ENCODE measurements around the gene HOOK2. TPM values are rescaled to one million over a fixed set of nuclear protein-coding genes. Genes with fewer than 3 reads are reported as not detected.
A peak's percentile ranks its signal among the peaks of the same experiment; 100 is the strongest.

HOOK2 gene
- total and polyA plus RNA-seq, 2 of the 13 experiments (the other 11 are each of a cell fraction or from before 2014, with no cell fraction given) = 9.2 to 12.9 TPM

DNA sequence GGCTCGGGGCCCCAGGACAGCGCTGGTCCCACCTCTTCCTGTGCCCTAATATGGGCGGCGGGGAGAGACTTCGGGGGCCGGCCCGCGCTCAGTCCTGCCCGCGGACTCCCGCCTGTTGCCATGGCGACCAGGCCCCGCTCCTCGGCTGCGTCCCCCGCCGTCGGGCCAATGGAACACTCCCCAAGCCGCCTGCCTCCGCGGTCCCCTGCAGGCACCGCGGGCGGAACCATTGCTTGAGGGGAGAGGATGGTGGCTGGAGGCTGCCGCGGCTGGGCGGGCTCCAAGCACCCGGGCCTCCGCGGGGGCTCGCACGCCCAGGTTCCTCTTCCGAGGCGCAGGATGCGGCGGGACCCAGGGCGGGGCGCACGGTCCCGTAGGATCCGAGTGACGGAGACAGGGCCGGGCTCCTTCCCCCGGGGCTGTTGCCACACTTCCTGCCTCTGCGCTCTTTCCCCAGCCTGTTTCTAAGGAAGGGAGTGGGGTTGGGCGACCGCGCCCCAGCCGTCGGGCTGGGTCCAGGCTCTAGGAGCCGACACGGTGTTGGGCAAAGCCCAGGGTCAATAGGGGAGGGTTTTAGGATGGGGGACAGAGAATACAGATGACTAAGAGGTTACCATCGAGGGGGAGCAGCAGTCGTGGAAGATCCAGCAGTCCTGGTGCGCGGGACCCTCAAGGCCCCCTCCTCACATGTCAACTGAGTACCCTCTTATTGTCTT lies 14.7 kb upstream of the HOOK2 start (continued):
- no peak for TF ChIP-seq ZNF160 (CRISPR knock-in tag; IDR thresholded peaks at IDR 0.05)
- no peak for TF ChIP-seq MED8 (CRISPR knock-in tag; IDR thresholded peaks at IDR 0.05; ENCODE audit: insufficient replicate concordance)
- 0 out of 2 replicates have a peak, but pooled peaks have one; percentile 26 for TF ChIP-seq ZNF430 (CRISPR knock-in tag; IDR thresholded peaks at IDR 0.05)
- TF ChIP-seq, protein P1, sequence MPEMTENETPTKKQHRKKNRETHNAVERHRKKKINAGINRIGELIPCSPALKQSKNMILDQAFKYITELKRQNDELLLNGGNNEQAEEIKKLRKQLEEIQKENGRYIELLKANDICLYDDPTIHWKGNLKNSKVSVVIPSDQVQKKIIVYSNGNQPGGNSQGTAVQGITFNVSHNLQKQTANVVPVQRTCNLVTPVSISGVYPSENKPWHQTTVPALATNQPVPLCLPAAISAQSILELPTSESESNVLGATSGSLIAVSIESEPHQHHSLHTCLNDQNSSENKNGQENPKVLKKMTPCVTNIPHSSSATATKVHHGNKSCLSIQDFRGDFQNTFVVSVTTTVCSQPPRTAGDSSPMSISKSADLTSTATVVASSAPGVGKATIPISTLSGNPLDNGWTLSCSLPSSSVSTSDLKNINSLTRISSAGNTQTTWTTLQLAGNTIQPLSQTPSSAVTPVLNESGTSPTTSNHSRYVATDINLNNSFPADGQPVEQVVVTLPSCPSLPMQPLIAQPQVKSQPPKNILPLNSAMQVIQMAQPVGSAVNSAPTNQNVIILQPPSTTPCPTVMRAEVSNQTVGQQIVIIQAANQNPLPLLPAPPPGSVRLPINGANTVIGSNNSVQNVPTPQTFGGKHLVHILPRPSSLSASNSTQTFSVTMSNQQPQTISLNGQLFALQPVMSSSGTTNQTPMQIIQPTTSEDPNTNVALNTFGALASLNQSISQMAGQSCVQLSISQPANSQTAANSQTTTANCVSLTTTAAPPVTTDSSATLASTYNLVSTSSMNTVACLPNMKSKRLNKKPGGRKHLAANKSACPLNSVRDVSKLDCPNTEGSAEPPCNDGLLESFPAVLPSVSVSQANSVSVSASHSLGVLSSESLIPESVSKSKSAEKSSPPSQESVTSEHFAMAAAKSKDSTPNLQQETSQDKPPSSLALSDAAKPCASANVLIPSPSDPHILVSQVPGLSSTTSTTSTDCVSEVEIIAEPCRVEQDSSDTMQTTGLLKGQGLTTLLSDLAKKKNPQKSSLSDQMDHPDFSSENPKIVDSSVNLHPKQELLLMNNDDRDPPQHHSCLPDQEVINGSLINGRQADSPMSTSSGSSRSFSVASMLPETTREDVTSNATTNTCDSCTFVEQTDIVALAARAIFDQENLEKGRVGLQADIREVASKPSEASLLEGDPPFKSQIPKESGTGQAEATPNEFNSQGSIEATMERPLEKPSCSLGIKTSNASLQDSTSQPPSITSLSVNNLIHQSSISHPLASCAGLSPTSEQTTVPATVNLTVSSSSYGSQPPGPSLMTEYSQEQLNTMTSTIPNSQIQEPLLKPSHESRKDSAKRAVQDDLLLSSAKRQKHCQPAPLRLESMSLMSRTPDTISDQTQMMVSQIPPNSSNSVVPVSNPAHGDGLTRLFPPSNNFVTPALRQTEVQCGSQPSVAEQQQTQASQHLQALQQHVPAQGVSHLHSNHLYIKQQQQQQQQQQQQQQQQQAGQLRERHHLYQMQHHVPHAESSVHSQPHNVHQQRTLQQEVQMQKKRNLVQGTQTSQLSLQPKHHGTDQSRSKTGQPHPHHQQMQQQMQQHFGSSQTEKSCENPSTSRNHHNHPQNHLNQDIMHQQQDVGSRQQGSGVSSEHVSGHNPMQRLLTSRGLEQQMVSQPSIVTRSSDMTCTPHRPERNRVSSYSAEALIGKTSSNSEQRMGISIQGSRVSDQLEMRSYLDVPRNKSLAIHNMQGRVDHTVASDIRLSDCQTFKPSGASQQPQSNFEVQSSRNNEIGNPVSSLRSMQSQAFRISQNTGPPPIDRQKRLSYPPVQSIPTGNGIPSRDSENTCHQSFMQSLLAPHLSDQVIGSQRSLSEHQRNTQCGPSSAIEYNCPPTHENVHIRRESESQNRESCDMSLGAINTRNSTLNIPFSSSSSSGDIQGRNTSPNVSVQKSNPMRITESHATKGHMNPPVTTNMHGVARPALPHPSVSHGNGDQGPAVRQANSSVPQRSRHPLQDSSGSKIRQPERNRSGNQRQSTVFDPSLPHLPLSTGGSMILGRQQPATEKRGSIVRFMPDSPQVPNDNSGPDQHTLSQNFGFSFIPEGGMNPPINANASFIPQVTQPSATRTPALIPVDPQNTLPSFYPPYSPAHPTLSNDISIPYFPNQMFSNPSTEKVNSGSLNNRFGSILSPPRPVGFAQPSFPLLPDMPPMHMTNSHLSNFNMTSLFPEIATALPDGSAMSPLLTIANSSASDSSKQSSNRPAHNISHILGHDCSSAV (CRISPR knock-in tag; IDR thresholded peaks at IDR 0.05; ENCODE audit: borderline replicate concordance) = no peak
- peak; percentile 72 for TF ChIP-seq XRCC5 (optimal IDR thresholded peaks at IDR 0.05; ENCODE audit: low read length)
- no peak for TF ChIP-seq FOXP1 (IDR thresholded peaks at IDR 0.05)
- TF ChIP-seq FOXP1 (CRISPR knock-in tag; IDR thresholded peaks at IDR 0.05) = no peak
- TF ChIP-seq PITX1 (CRISPR knock-in tag; IDR thresholded peaks at IDR 0.05) = peak; percentile 10; the same call in 1 of the 2 replicates
- no peak for TF ChIP-seq ZNF225 (CRISPR knock-in tag; IDR thresholded peaks at IDR 0.05)
- TF ChIP-seq, protein P2, sequence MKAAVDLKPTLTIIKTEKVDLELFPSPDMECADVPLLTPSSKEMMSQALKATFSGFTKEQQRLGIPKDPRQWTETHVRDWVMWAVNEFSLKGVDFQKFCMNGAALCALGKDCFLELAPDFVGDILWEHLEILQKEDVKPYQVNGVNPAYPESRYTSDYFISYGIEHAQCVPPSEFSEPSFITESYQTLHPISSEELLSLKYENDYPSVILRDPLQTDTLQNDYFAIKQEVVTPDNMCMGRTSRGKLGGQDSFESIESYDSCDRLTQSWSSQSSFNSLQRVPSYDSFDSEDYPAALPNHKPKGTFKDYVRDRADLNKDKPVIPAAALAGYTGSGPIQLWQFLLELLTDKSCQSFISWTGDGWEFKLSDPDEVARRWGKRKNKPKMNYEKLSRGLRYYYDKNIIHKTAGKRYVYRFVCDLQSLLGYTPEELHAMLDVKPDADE (CRISPR knock-in tag; IDR thresholded peaks at IDR 0.05) = no peak
- no peak for TF ChIP-seq ZNF546 (CRISPR knock-in tag; conservative IDR thresholded peaks at IDR 0.05)
- TF ChIP-seq, protein P3, sequence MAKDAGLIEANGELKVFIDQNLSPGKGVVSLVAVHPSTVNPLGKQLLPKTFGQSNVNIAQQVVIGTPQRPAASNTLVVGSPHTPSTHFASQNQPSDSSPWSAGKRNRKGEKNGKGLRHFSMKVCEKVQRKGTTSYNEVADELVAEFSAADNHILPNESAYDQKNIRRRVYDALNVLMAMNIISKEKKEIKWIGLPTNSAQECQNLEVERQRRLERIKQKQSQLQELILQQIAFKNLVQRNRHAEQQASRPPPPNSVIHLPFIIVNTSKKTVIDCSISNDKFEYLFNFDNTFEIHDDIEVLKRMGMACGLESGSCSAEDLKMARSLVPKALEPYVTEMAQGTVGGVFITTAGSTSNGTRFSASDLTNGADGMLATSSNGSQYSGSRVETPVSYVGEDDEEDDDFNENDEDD (CRISPR knock-in tag; IDR thresholded peaks at IDR 0.05; ENCODE audit: borderline replicate concordance) = peak; percentile 63; the same call in 1 of the 2 replicates
- TF ChIP-seq, protein P4, sequence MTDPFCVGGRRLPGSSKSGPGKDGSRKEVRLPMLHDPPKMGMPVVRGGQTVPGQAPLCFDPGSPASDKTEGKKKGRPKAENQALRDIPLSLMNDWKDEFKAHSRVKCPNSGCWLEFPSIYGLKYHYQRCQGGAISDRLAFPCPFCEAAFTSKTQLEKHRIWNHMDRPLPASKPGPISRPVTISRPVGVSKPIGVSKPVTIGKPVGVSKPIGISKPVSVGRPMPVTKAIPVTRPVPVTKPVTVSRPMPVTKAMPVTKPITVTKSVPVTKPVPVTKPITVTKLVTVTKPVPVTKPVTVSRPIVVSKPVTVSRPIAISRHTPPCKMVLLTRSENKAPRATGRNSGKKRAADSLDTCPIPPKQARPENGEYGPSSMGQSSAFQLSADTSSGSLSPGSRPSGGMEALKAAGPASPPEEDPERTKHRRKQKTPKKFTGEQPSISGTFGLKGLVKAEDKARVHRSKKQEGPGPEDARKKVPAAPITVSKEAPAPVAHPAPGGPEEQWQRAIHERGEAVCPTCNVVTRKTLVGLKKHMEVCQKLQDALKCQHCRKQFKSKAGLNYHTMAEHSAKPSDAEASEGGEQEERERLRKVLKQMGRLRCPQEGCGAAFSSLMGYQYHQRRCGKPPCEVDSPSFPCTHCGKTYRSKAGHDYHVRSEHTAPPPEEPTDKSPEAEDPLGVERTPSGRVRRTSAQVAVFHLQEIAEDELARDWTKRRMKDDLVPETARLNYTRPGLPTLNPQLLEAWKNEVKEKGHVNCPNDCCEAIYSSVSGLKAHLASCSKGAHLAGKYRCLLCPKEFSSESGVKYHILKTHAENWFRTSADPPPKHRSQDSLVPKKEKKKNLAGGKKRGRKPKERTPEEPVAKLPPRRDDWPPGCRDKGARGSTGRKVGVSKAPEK (CRISPR knock-in tag; IDR thresholded peaks at IDR 0.05; ENCODE audit: borderline replicate concordance) = no peak
- TF ChIP-seq, protein P5, sequence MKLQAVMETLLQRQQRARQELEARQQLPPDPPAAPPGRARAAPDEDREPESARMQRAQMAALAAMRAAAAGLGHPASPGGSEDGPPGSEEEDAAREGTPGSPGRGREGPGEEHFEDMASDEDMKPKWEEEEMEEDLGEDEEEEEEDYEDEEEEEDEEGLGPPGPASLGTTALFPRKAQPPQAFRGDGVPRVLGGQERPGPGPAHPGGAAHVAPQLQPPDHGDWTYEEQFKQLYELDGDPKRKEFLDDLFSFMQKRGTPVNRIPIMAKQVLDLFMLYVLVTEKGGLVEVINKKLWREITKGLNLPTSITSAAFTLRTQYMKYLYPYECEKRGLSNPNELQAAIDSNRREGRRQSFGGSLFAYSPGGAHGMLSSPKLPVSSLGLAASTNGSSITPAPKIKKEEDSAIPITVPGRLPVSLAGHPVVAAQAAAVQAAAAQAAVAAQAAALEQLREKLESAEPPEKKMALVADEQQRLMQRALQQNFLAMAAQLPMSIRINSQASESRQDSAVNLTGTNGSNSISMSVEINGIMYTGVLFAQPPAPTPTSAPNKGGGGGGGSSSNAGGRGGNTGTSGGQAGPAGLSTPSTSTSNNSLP (IDR thresholded peaks at IDR 0.05; ENCODE audit: low read depth, low read length) = no peak

All from HepG2 (cell line).